Left ventricle myocardium inferior (tissue), 1 donor: ENCODE measurements around the gene PSAT1. TPM values are rescaled to one million over a fixed set of nuclear protein-coding genes. Genes with fewer than 3 reads are reported as not detected.

Source experiments
- DNase-seq: peaks from one replicate; pipeline ENCODE4 v3.0.0-alpha.2; 2020
- H3K27ac ChIP-seq: fragments of 200-600 bp; replicated peaks from 2 replicates; pipeline ENCODE4 v1.8.0; 2021
- H3K27me3 ChIP-seq: fragments of 200-600 bp; 2 replicates; pipeline ENCODE4 v1.8.0; 2021; ENCODE audit warnings: low read depth
- H3K36me3 ChIP-seq: fragments of 200-600 bp; 2 replicates; pipeline ENCODE4 v1.8.0; 2021
- H3K4me1 ChIP-seq: fragments of 200-600 bp; 2 replicates; pipeline ENCODE4 v1.8.0; 2021
- H3K4me3 ChIP-seq: fragments of 200-600 bp; 2 replicates; pipeline ENCODE4 v1.8.0; 2021; ENCODE audit warnings: mild to moderate bottlenecking, moderate library complexity
- H3K9me3 ChIP-seq: fragments of 200-600 bp; replicated peaks from 2 replicates; pipeline ENCODE4 v1.8.0; 2021
- CTCF ChIP-seq: fragments of 200-600 bp; IDR thresholded peaks from 2 replicates; pipeline ENCODE4 v1.8.0; 2021; ENCODE audit warnings: antibody characterized with exemption, mild to moderate bottlenecking, borderline replicate concordance
- intact Hi-C: fragments of 100-400 bp; cut with micrococcal nuclease; formaldehyde crosslinking; loops from one replicate; pipeline ENCODE4 v1.11.0; 2022
- total RNA-seq: library from RNA; stranded (reverse); fragmentation: NEBNext Ultra II Directional; extraction: Animal tissue kit (Norgen Biotek cat#: 25700); gene quantifications from one replicate; pipeline ENCODE4 v1.2.1, GENCODE V29; 2021
- donor health status: DM: no; HTN: yes; CAD: no; lungs with severe emphysema.

The PSAT1 gene
- total RNA-seq, 1 donor from 2014 or later = 0.77 TPM

GRCh38 chr9:78358329-78359051 lies 61.6 kb downstream of the PSAT1 start:
- no peak for TF ChIP-seq CTCF
- intact Hi-C loops = no loop called here
- H3K27me3 ChIP-seq = peaks cover 24% of the 10 kb centered on the region
- H3K9me3 ChIP-seq = no peaks in the 10 kb centered on the region
- no peaks in the 10 kb centered on the region for H3K36me3 ChIP-seq
- H3K27ac ChIP-seq = no peak overlapping the region
- H3K4me3 ChIP-seq = no peak overlapping the region
- no peak for DNase-seq
- no peaks in the 10 kb centered on the region for H3K4me1 ChIP-seq

- intact Hi-C loops = no loop called here
- no peaks in the 10 kb centered on the region for H3K9me3 ChIP-seq
- H3K4me3 ChIP-seq = no peak overlapping the region
- no peaks in the 10 kb centered on the region for H3K4me1 ChIP-seq
- no peak for DNase-seq
- H3K27me3 ChIP-seq = peaks cover 15% of the 10 kb centered on the region
- H3K36me3 ChIP-seq = no peaks in the 10 kb centered on the region
- TF ChIP-seq CTCF = no peak
- no peak overlapping the region for H3K27ac ChIP-seq
Measured at GRCh38 chr9:78363221-78363620, 66.3 kb downstream of the PSAT1 start.

- intact Hi-C loops = no loop called here
- no peak overlapping the region for H3K4me3 ChIP-seq
Measured at GRCh38 chr9:78365748-78366697, 69.1 kb downstream of the PSAT1 start.

GRCh38 chr9:78366827-78367226 lies 69.9 kb downstream of the PSAT1 start:
- Histone ChIP-seq H3K36me3 (no peaks in the 10 kb centered on the region), H3K27me3 (peaks cover 33% of the 10 kb centered on the region), H3K4me3 (no peak overlapping the region), H3K27ac (no peak overlapping the region), H3K9me3 (no peaks in the 10 kb centered on the region), H3K4me1 (no peaks in the 10 kb centered on the region)
- no peak for TF ChIP-seq CTCF
- intact Hi-C loops = no loop called here
- no peak for DNase-seq

More at GRCh38 chr9:78365748-78366697, 69.1 kb downstream of the PSAT1 start:
- no peaks in the 10 kb centered on the region for H3K36me3 ChIP-seq
- TF ChIP-seq CTCF = peak; percentile 49
- no peak overlapping the region for H3K27ac ChIP-seq
- H3K27me3 ChIP-seq = peaks cover 25% of the 10 kb centered on the region
- H3K9me3 ChIP-seq = no peaks in the 10 kb centered on the region
- DNase-seq = no peak
- H3K4me1 ChIP-seq = no peaks in the 10 kb centered on the region

- Histone ChIP-seq H3K27me3 (peaks cover 48% of the 10 kb centered on the region), H3K27ac (no peak overlapping the region), H3K9me3 (no peaks in the 10 kb centered on the region), H3K36me3 (no peaks in the 10 kb centered on the region), H3K4me3 (no peak overlapping the region), H3K4me1 (no peaks in the 10 kb centered on the region)
- no peak for TF ChIP-seq CTCF
- no peak for DNase-seq
- intact Hi-C loops = no loop called here
Measured at GRCh38 chr9:78368236-78368635, 71.3 kb downstream of the PSAT1 start.
